Stimulated activated CD8-positive, alpha-beta memory T cell treated with anti-CD3 and anti-CD28 coated beads, Interleukin-7, amount 100 ng/mL, for 24 hours (primary cell): ENCODE data around the gene PLAAT1.

ENCODE experiments used
- DNase-seq: peaks from one replicate; pipeline ENCODE4 v3.0.0-alpha.2; 2020; ENCODE audit warnings: low read depth

The PLAAT1 gene

GRCh38 chr3:193253986-193254660 lies 13.1 kb downstream of the PLAAT1 start:
- DNase-seq, result no peak

DNA sequence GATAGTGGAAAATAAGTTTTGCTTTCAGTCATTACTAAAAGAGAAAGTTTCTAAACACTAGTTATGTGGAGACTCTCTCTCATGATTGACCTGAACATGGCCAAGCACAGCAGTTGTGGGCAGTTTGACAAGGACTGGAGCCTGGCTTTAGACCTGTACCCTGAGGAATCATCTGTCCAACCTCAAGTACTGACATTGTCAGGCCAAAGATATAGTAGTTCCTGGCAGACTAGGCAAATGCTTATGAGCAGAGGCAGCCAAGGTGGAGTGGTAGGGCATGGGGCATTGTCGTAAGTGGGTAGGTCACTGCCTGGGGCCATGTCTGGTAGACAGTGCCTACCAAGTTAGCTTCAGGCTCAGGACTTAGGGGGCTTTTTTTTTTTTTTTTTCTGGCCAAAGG lies 20.9 kb downstream of the PLAAT1 start:
- no peak for DNase-seq

DNA sequence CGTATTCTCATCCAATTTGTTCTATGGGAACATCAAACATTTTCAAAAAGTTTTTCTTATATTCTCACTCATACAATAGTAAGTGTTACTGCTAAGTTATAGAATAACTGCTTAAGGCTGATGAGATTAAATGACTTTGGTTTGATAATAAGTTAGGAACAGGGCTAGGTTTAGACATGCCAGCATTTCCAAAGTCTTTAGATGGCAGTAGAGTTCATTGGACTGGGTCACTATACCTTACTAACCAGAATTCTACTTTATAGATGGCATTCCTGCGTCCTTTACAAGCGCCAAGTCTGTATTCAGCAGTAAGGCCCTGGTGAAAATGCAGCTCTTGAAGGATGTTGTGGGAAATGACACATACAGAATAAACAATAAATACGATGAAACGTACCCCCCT lies 21.7 kb downstream of the PLAAT1 start:
- DNase-seq, result no peak

- no peak for DNase-seq
Observed at GRCh38 chr3:193269343-193270028, 28.5 kb downstream of the PLAAT1 start.

- no peak for DNase-seq
Observed at GRCh38 chr3:193270451-193270850, 29.4 kb downstream of the PLAAT1 start.

DNA sequence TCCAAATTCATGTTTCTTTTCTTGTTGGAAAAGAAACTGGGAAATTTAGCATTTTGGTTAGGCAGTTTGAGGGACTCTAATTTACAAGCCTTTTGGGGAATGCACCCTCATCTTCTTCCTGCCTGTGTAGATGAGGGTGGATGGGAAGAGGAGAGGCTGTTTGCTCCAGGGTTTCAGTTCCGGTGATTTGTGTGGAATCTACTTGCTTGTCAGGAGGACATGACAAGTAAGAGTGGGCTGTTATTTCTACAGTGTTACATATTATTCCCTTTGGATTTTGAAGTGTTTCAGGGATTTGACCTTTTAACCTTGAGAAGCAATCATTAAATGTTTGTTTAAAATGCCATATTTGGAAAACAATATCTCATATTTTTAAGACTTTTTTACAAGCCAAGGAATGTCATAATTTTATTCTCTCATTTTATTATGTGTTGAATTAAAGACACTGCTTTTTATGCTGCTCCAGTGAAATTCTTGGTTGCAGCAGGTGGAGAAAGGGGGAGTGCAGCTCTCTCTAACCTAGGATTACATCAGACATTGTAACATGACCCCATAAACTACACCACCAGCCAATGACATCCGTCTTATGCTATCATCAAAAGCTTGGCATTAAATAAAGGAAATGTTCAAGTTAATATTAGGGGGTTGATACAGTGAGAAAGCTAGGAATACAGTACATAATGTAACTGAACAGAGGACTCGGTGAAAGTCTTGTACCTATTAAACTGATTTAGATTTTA lies 30.2 kb downstream of the PLAAT1 start:
- DNase-seq, result no peak

DNA sequence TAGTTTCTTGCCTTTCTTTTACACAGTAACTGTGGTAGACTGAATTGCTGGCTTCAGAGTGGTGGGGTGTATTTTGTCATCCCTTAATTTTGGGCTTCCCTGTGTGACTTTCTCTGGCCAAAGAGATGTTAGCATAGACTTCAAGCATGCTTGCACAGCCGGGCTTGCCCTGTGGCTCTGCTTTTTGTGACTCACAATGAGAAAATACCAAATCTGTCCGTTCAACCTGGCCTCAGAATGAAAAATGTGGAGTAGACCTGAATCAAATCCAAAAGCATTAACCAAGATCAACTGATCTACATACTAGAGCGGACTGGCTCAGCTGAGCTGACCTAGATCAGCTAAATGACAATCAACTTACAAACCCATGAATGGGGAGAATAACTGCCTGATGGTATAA lies 51.4 kb downstream of the PLAAT1 start:
- DNase-seq, result no peak

GRCh38 chr3:193295985-193296384 lies 55.0 kb downstream of the PLAAT1 start:
- no peak for DNase-seq

GRCh38 chr3:193297421-193297820 lies 56.4 kb downstream of the PLAAT1 start:
- no peak for DNase-seq

DNA sequence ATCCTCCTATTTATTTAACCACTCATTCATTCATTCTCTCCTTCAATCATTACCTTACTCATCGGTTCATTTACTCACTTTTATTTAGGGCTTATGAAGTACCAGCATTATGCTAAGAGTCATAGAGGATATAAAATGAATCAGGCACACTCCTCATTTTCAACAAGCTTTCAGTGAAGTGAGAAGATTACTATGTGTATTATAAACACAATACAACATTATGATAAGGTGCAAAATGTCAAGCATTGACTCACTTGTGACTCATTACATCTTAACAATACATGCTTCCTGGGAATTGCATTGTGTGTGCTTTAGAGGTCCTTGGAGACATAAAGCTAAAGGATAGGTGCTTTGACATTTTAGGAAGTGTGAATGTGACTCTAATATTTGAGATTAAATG lies 60.4 kb downstream of the PLAAT1 start:
- DNase-seq, result no peak

DNA sequence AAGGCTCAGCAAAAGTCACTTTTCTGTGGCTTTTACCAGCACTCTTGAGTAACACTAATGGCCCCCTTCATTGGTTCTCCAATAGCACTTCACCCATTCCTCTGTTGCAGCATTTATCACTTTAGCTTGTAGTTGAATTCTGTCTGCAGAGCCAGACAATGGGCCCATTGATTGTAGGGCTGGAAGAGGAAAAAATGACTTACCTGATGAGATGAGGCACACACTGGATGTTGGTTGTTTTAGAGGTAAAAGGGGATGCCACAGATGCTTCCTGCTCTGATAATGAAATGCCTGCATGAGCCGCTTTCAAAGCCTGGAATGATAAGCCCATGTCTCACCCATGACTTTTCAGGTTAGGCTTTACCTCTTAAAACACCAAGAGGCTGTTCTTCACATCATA lies 64.3 kb downstream of the PLAAT1 start:
- no peak for DNase-seq

DNA sequence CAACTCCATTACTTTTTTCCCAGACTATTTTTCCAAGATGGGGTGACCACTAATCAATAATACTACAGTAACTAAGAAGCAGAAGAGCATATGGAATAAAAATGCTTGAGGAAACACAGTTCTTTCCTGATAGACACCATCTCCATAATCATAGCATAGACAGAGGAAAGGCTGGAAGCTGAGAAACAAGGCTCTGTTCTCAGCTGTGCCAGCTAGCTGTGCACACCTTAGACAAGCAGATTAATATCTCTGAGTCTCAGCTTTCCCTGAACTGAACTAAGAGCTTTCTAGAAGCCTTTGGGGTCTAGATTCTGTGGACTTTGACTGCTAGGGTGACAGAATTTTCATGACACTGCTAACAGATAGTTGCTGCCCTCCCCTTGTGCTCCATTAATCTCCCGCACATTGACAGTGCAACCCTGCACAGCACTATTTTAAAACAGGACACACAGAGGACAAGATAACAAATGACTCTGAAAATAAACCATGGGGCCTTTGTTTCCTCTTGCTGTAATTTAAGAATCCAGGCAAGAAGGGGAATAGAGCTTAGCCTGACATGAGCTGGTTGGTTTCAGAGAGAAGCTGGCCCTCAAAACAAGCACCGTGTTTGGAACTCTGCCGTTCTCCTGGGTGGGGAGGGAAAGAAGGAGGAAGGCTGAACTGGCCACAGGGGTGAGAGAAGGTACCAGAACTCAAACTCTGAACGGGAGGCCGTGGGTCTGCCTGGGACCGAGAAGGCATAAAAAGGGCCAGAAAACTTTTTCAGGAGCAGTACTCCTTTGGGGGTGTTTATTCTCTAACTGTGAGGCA lies 70.1 kb downstream of the PLAAT1 start:
- DNase-seq, result no peak

DNA sequence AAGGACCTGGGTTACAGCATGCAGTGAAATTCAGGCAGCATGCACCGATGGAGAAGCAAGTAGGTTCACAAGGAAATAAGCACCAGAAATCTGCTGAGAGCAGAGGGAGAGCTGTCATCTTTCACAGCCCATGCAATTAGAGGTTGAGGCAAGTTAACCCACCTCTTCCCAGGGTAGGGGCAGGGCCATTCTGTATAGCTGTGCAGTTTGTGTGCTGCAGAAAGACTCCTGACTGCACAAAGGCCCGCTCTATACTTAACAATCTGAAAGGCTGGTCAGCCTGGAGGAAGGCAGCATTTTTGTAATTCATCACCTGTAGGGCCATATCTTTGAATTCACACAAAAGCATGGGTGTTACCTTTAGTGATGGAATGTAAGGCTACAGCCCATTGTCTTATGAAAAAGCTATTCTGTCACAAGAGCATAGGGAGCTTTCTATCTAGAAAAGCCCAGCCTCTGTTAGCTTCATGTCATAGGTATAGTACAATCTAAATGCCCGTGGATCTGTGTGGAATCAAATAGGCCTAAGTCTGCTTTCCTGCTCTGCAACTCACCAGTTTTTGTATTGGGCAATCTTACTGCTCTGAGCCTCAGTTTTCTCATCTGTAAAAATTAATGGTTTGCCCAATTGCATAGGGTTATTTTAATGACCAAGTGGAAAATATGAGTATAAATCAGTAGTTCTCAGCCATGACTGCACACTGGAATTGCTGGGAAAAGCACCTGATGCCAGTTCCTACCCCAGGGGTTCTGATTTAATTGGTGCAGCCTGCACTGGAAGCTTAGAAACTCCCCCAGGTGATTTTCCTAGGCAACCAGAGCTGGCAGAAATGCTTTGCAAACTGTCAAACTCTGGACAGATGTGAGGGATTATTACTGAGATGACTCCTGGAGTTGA lies 72.3 kb downstream of the PLAAT1 start:
- no peak for DNase-seq

DNA sequence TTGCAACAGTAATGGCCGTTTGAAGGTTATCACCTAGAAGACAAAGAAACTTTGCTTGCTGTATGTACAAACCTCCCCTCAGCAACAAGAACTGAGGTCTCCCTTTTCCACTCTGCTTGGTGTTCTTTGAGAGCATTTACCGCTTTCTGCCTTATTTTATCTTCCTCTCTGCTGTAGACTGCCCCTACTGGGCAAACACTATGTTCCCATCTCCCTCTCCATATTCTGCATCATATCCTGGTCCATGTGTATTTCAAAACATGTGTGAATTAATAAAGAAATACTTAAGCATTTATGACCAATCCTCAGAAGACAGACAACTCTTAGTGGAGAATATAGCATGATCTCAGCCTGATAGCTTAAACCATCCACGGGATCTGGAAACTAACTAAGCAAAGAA lies 73.1 kb downstream of the PLAAT1 start:
- no peak for DNase-seq

- no peak for DNase-seq
Observed at GRCh38 chr3:193317682-193318300, 76.8 kb downstream of the PLAAT1 start.
